Stimulated activated CD4-positive, alpha-beta T cell treated with anti-CD3 and anti-CD28 coated beads, Interleukin-4, amount 100 ng/mL, for 4 hours (primary cell): ENCODE results near the gene LRRC8E.

ENCODE experiments used
- DNase-seq, 2 experiments: peaks; one replicate each; pipeline ENCODE4 v3.0.0-alpha.2; 2020

The LRRC8E gene

DNA sequence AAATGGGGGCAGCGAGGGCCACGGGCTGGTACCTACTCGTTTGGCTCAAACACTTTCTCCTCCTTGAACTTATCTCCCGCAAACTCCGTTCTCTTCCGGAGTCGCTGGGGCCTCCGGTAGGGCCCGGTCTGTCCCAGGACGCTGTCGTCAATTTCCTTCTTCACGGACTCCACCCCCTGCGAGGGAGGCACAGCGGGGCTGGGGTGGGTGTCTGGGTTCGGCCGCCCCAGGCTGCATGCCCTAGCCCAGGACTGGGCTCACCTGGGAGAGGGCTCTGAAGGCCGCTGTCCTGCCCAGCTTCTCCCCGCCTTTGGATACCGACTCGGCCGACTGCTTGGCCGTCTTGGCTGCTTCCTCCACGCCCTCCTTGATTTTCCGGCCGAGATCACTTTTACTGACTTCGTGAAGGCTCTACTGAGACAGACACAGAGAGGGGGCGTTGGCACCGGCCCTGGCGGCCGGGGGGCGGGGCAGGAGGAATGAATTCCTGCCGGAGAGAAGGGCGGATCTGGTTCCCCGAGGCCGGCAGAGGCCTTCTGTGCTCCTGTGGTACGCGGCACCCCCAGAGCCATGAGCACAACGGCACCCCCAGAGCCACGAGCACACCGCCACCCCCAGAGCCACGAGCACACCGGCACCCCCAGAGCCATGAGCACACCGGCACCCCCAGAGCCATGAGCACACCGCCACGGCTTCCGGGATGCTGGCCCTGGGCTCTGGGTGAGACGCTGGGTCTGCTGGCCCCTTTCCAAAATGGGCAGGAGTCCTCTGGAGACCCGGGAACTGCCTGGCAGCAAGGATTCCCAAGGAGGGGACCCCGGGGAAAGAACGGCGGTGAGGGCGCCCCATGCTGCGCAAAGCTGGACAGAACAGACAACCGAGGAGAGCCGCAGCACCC lies 45.8 kb downstream of the LRRC8E start:
- no peak for DNase-seq

DNA sequence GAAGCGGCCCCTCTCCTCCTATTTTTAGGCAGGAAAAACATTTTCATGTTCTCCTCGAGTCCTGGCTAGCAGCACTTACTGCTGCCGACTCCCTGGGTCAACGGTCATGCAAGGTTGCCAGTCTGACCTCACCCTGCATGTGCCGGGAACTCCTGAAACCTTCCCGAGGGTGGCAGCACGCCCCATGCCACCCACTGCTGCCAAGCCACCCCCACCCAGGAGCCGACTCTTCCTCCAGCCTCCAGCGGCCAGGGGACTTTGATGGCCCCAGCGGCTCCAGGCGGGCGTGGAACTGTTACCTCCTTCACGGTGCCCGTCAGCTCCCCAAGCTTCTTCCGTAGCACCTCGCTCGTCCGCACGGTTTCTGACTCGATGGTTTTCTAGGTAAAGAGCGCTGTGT lies 46.5 kb downstream of the LRRC8E start:
- DNase-seq: no peak

DNA sequence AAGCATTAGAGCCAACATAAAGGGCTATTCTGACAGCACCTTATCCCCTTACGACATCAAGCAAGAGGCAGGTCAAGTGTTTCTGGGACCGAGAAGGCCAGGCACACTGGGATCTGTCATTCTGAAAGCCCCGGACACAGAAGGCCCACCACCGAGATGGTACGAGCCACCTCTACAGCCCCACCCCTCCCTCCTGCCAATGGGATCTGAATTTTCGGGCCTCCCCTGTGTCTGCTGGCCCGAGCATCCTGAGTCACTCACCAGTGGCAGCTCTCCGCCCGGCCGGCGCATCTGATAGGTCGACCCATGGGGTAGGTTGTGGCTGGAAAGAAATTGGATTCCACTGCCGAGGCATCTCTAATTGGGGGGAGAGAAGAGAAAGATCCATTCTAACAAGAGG lies 52.5 kb downstream of the LRRC8E start:
- no peak for DNase-seq

DNA sequence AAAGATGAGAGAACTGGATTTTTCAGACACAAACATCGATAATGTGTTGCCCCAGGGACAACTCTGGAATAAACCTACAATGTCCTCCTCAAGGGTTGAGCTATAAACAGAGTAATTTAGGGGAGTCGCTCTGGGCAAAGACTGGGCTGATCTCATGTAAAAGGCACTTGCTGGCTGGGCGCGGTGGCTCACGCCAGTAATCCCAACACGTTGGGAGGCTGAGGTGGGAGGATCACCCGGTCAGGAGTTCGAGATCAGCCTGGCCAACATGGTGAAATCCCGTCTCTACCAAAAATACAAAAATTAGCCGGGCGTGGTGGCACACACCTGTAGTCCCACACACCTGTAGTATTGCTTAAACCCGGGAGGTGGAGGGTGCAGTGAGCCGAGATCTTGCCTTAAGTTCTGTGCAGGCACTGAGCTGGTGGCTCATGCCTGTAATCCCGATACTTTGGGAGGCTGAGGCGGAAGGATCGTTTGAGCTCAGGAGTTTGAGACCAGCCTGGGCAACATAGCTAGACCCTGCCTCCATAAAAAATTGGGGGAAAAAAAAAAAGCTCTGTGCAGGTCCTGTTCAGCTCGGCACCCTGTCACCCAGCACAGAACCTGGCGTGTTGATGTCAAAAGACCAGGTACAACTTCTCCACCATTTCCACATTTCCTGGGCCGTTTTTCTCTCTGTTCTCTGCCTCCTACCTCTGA lies 53.7 kb downstream of the LRRC8E start:
- DNase-seq: no peak

DNA sequence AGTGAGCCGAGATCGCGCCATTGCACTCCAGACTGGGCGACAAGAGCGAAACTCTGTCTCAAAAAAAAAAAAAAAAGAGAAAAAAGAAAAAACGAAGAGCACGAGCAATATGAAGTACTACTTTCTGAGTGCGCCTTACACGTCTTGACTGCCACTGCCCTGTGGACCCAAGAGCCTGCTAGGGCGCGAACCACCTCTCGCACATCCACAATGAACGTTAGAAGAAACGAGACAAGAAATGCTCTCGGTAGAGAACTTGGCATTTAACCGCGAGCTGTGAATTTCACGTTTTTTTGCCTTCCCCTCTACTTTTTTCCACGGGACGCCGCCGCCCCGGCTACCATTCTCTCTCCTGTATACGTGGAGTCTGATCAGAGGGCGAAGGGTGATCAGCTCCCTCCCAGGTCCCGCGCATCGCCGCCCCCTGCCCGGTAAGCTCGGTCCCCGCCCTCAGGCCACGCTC lies 54.7 kb downstream of the LRRC8E start:
- no peak for DNase-seq

DNA sequence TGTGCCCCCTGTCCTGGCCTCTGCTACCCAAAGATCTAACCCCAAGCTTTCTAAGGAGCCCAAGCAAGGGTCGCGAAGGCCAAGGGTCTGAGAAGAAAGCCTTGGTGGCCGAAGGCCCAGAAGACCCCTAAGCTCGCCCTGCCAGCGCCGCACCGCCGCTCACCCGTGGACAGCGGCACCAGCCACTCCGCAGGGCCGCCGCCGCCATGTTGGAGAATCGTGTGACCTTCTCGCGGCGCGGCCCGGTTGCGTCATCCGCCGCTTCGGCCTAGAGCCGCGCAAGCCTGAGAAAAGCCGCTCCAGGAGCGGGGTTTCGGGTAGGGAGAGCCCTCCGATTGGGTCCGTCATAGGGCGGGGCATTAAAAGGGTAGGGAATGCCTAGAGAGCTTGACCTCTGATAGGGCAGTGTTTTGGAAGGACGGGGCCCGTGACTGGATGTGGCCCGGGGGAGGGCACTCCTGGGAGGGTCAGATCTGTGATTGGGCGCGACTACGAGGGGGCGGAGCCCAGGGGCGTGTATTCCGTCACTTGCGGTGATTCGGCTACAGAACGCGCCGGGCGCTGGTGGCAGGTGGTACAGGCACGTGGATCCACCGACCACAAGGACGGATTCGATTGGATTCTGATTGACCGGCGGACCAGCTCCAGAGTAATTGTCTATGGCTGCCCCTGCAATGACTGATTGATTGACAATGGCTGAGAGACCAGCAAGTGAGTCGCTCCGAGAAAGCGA lies 55.3 kb downstream of the LRRC8E start, which contains the start of gene TIMM44:
TIMM44 (minus strand) TSS at position 223 of the 733 bp plus-strand sequence; CDS start at position 208, 15 bp downstream.
- peak; percentile 96 to 100 for DNase-seq

DNA sequence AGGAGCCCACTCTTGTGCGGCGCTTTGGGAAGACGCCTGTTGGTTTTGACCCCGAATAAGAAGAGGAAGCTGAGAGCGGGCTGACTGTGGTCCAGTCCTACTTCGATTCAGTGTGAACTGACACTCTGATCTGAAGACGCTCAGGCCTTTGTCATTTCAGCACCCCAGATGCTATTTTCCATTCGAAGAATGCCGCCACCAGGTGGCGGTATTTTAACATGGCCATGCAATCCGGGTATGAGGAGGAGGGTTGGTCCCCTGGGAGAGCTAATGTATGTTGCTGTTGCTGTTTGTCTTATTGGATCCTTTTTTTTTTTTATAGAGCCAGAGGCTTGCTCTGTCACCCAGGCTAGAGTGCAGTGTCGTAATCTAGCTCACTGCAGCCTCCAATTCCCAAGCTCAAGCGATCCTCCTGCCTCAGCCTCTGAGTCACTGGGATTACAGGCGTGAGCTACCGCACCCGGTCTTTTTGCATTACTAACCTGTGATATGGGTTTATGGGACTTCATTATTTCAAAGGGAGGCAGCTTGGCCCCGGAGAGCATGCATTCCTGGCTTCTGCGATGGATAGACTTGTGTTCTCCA lies 56.0 kb downstream of the LRRC8E start:
- peak; percentile 83 for DNase-seq

DNA sequence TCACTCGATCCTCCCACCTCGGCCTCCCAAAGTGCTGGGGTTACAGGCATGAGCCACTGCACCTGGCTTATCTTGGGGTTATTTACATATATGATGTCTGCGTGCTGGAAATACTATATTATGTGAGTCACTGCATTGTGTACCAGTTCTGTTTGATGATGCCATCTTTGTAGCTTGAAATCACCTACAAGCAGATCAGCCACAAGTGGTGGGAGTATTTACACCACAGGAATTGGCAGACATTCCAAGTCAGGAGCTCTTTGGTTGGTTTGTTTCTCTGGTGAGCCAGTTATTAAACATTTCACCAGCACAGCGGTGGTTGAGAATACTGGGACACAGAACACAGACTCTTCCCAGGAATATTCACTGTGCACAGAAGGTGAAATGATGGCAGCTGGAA lies 59.6 kb downstream of the LRRC8E start:
- no peak for DNase-seq
